Glutamatergic neuron (in vitro differentiated cells): ENCODE data around the gene SWT1. TPM values are rescaled to one million over a fixed set of nuclear protein-coding genes. Genes with fewer than 3 reads are reported as not detected.
A peak's percentile ranks its signal among the peaks of the same experiment; 100 is the strongest.

ENCODE experiments used
- DNase-seq: peaks from one replicate; pipeline ENCODE4 v3.0.0; 2022
- H3K27ac Mint-ChIP-seq: one replicate; pipeline ENCODE4 v1.8.0; 2020; ENCODE audit warnings: mild to moderate bottlenecking, mixed read lengths, inconsistent platforms; ENCODE audit not compliant: unreplicated experiment
- H3K27me3 Mint-ChIP-seq: one replicate; pipeline ENCODE4 v1.8.0; 2020; ENCODE audit warnings: mild to moderate bottlenecking, moderate library complexity, mixed read lengths, inconsistent platforms; ENCODE audit not compliant: unreplicated experiment
- H3K36me3 Mint-ChIP-seq: one replicate; pipeline ENCODE4 v1.8.0; 2020; ENCODE audit warnings: mild to moderate bottlenecking, mixed read lengths, inconsistent platforms; ENCODE audit not compliant: unreplicated experiment
- H3K4me1 Mint-ChIP-seq: one replicate; pipeline ENCODE4 v1.8.0; 2020; ENCODE audit warnings: mild to moderate bottlenecking, low read depth, mixed read lengths, inconsistent platforms; ENCODE audit not compliant: unreplicated experiment
- H3K4me3 Mint-ChIP-seq: one replicate; pipeline ENCODE4 v1.8.0; 2020; ENCODE audit warnings: mild to moderate bottlenecking, mixed read lengths, inconsistent platforms; ENCODE audit not compliant: unreplicated experiment
- H3K9me3 Mint-ChIP-seq: one replicate; pipeline ENCODE4 v1.8.0; 2020; ENCODE audit warnings: mild to moderate bottlenecking, moderate library complexity, mixed read lengths, inconsistent platforms; ENCODE audit not compliant: unreplicated experiment
- CTCF ChIP-seq: fragments of 200-600 bp; sonication (generic); IDR thresholded peaks from one replicate; pipeline ENCODE4 v1.5.0; 2021; ENCODE audit not compliant: partially characterized antibody, unreplicated experiment
- long read RNA-seq: library from polyadenylated mRNA; unstranded; transcript quantifications from one replicate; pipeline ENCODE4 v2.0.0, GENCODE V29; 2020; ENCODE audit not compliant: unreplicated experiment
- total RNA-seq: library from RNA; stranded (reverse); fragmentation: NEBNext Ultra II Directional; extraction: Animal tissue kit (Norgen Biotek cat#: 25700); gene quantifications from one replicate; pipeline ENCODE4 v1.2.1, GENCODE V29; 2021; ENCODE audit not compliant: unreplicated experiment

The SWT1 gene
- 15.5 TPM for total RNA-seq
- long read RNA-seq, partial matches to known transcripts = 2 of 7 reads
- long read RNA-seq, other reads (novel, unspliced or antisense) = 4 of 7 reads

DNA sequence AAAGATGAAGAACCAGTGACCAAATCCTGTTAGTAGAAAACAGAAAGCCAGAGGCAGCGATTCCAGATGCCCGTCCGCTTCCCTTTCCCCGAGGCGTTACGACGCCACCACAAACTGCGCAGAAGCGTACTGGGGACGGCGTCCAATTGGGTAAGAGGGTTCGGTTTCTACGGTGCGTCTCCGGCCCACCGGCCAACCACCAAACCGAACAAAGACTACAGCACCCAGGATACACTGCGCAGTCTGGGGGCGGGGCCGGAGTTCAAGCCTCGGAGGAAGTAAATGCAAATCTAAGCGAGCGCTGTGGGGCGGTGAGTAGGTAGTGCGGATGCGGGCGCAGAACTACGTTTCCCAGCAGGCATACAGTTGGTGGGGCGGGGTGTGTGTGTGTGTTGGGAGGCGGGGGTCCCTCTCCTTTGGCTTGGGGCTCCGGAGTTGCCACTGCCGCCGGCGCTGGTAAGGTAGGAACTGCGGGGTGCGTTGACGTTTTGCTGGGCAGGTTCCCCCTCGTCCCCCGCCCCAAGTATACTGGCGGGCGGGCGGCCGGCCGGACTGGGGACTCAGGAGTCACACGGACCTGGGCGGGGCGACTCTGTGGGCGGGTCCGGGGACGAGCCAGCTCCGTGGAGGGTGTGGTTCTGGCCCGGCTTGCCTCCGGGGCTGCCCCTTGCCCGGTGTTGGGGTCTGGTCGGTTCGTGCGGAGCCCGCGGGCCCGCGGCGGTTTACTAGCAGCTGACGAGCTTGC lies at the start of gene SWT1, which contains the start of gene TRMT1L:
SWT1 (plus strand) TSS at position 314 of the 745 bp plus-strand sequence. CDS start 3,675 bp downstream, outside the sequence.
TRMT1L (minus strand) TSS at position 100 of the 745 bp plus-strand sequence. CDS start 241 bp downstream, outside the sequence.
- DNase-seq = peak; percentile 98
- TF ChIP-seq CTCF = no peak
- H3K27me3 Mint-ChIP-seq = peaks cover 7% of the 10 kb centered on the region
- peaks cover 7% of the 10 kb centered on the region for H3K9me3 Mint-ChIP-seq
- peak within 1 kb of the TSS; percentile 96 for H3K27ac Mint-ChIP-seq
- H3K4me3 Mint-ChIP-seq = peak within 1 kb of the TSS; percentile 99
- H3K4me1 Mint-ChIP-seq = peaks cover 15% of the 10 kb centered on the region
- no peaks in the 10 kb centered on the region for H3K36me3 Mint-ChIP-seq

DNA sequence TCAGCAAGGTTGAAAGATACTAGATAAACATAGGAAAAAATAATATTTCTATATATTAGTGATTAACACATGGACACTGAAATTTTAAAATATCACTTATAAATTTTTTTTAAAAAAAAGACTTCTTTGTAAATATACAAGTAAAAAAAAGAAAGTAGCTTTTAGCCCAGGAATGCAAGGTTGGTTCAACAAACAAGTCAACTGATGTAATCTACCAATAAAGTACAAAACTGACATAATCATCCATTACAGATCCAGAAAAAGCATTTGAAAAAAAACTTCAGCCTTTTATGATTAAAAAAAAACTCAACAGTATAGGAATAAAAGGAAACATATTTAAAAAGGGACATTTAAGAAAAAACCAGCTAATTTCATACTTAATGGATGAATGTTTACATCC lies 48.6 kb upstream of the SWT1 start:
- peaks cover 3% of the 10 kb centered on the region for H3K9me3 Mint-ChIP-seq
- H3K4me1 Mint-ChIP-seq = no peaks in the 10 kb centered on the region
- peaks cover 4% of the 10 kb centered on the region for H3K27me3 Mint-ChIP-seq
- no peak for TF ChIP-seq CTCF
- DNase-seq = no peak
- no peak overlapping the region for H3K4me3 Mint-ChIP-seq
- H3K27ac Mint-ChIP-seq = no peak overlapping the region
- no peaks in the 10 kb centered on the region for H3K36me3 Mint-ChIP-seq

DNA sequence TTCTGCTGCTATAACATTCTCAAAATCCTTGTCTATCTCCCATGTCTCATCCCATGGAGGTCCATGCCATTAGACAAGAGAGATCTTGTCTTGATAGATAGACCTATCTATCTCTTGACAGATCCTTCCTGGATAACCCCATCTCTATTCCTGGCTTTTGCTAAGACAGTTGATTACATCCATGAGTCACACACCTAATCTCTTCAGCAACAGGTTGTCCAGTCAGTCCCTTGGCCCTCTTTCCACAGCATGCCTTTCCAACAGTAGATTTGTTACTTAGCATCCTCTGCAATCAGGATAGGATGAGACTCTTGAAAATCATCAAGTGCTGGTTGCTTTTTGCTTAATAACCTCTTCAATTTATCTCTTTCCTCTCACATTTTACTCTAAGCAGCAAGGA lies 46.8 kb upstream of the SWT1 start:
- Mint-ChIP-seq H3K36me3 (no peaks in the 10 kb centered on the region), H3K4me3 (no peak overlapping the region), H3K9me3 (peaks cover 3% of the 10 kb centered on the region), H3K27ac (no peak overlapping the region), H3K4me1 (no peaks in the 10 kb centered on the region), H3K27me3 (peaks cover 4% of the 10 kb centered on the region)
- no peak for TF ChIP-seq CTCF
- no peak for DNase-seq

- TF ChIP-seq CTCF = no peak
- H3K36me3 Mint-ChIP-seq = no peaks in the 10 kb centered on the region
- H3K4me1 Mint-ChIP-seq = no peaks in the 10 kb centered on the region
- no peak overlapping the region for H3K27ac Mint-ChIP-seq
- peaks cover 4% of the 10 kb centered on the region for H3K27me3 Mint-ChIP-seq
- no peak overlapping the region for H3K4me3 Mint-ChIP-seq
- H3K9me3 Mint-ChIP-seq = peaks cover 2% of the 10 kb centered on the region
- DNase-seq = no peak
Observed at GRCh38 chr1:185111873-185112272, 45.1 kb upstream of the SWT1 start.

DNA sequence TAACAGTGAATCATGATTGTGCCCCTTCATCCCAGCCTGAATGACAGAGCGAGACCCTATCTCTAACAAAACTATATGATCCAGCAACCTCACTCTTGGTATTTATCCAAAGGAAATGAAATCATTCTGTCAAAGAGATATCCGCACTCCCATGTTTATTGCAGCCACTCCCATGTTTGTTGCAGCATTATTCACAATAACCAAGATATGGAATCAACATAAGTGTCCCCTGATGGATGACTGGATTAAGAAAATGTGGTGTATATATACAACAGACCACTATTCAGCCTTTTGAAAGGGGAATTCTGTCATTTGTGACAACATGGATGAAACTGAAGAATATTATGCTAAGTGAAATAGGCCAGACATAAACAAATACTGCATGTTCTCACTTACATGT lies 44.6 kb upstream of the SWT1 start:
- H3K9me3 Mint-ChIP-seq = peaks cover 2% of the 10 kb centered on the region
- no peaks in the 10 kb centered on the region for H3K4me1 Mint-ChIP-seq
- H3K27ac Mint-ChIP-seq = no peak overlapping the region
- TF ChIP-seq CTCF = no peak
- H3K36me3 Mint-ChIP-seq = no peaks in the 10 kb centered on the region
- DNase-seq = no peak
- peaks cover 4% of the 10 kb centered on the region for H3K27me3 Mint-ChIP-seq
- no peak overlapping the region for H3K4me3 Mint-ChIP-seq
